ENCODE data around the gene ZNF423.

ZNF423 gene

DNA sequence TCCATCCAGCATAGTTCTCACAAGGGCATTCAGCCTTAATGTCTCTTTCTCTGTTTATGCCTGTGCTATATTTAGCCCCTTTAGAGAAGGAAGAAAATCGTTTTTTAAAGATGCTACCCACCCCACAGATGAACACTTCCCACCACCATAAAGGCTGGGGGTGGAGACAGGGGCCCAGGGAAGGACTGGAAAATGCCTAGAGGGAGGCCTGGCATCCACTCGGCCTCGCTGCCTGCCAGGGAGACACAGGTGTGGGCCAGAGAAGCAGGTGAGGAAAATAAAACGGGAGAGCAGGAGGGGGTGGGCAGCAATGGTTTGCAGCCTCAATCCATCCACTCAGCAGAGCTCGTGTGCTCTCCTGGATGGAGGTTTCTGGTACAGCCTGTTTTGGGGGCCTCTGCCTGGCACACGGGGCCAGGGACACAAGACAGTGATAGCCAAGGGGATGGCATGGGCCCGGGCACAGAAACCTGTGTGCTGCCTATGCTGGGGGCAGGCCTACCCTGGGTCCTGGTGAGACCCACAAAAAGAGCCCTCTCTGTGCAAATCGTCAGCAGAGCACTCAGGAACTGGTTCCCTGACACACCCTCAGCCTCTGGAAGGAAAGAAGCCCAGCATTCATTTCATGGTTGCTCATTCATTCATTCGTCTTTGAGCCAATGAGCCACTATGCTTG is 360.9 kb downstream of the ZNF423 start:
- H3K4me3 ChIP-seq (ENCODE audit: low read depth, low read length) = no peak overlapping the region
- TF ChIP-seq, protein P1, sequence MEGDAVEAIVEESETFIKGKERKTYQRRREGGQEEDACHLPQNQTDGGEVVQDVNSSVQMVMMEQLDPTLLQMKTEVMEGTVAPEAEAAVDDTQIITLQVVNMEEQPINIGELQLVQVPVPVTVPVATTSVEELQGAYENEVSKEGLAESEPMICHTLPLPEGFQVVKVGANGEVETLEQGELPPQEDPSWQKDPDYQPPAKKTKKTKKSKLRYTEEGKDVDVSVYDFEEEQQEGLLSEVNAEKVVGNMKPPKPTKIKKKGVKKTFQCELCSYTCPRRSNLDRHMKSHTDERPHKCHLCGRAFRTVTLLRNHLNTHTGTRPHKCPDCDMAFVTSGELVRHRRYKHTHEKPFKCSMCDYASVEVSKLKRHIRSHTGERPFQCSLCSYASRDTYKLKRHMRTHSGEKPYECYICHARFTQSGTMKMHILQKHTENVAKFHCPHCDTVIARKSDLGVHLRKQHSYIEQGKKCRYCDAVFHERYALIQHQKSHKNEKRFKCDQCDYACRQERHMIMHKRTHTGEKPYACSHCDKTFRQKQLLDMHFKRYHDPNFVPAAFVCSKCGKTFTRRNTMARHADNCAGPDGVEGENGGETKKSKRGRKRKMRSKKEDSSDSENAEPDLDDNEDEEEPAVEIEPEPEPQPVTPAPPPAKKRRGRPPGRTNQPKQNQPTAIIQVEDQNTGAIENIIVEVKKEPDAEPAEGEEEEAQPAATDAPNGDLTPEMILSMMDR (IDR thresholded peaks at IDR 0.05; ENCODE audit: insufficient read depth, low read depth, low read length, missing control alignments) = no peak
- DNase-seq (ENCODE audit: low read depth) = no peak

DNA sequence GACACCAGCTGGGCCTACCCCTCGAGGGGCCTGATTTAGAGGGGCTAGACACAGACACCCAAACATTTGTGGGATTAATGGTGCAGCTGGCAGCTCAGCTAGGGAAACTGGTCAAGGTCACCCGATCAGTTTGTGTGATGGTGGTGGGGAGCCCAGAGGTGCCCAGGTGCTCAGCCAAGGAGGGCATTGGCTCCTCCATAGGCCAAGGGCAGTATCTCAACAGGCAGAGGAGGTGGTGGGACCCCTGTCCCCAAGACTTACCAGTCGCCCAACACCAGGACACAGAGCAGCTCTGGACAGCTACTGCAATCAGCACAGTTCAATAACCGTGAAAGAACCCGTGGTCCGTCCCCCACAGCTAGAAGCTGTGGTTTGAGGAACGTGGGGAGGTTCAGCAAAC is 361.4 kb downstream of the ZNF423 start:
- DNase-seq (ENCODE audit: low read depth) = no peak
- TF ChIP-seq, protein P1 (IDR thresholded peaks at IDR 0.05; ENCODE audit: insufficient read depth, low read depth, low read length, missing control alignments) = no peak
- H3K4me3 ChIP-seq (ENCODE audit: low read depth, low read length) = no peak overlapping the region

DNA sequence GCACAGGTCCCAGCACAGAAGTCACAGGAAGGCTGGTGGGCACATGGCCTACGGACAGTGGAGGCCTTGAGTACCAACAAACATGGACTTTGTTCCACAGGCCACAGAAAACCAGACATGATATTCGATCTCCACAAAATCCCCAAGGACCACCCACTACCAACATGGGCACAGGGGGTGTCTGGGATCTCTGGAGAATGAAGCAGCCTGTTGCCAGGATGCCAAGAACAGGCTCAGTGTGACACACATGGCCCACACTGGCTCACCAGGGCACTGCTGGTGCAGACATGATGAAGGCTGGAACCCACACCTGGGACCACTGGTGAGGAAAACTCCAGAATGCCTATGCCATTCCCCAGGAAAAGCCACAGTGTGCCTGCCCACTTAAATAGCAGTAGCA is 362.1 kb downstream of the ZNF423 start:
- H3K4me3 ChIP-seq (ENCODE audit: low read depth, low read length) = no peak overlapping the region
- TF ChIP-seq, protein P1 (IDR thresholded peaks at IDR 0.05; ENCODE audit: insufficient read depth, low read depth, low read length, missing control alignments) = no peak
- DNase-seq (ENCODE audit: low read depth) = no peak

- no peak overlapping the region for H3K4me3 ChIP-seq (ENCODE audit: low read depth, low read length)
- no peak for DNase-seq (ENCODE audit: low read depth)
- TF ChIP-seq, protein P1 (IDR thresholded peaks at IDR 0.05; ENCODE audit: insufficient read depth, low read depth, low read length, missing control alignments) = no peak
These were observed 362.9 kb downstream of the ZNF423 start for GRCh38 chr16:49492896-49493626.

GRCh38 chr16:49491771-49492761 is 363.8 kb downstream of the ZNF423 start:
- H3K4me3 ChIP-seq (ENCODE audit: low read depth, low read length) = no peak overlapping the region
- TF ChIP-seq, protein P1 (IDR thresholded peaks at IDR 0.05; ENCODE audit: insufficient read depth, low read depth, low read length, missing control alignments) = peak; percentile 84
- peak; percentile 40 for DNase-seq (ENCODE audit: low read depth)

DNA sequence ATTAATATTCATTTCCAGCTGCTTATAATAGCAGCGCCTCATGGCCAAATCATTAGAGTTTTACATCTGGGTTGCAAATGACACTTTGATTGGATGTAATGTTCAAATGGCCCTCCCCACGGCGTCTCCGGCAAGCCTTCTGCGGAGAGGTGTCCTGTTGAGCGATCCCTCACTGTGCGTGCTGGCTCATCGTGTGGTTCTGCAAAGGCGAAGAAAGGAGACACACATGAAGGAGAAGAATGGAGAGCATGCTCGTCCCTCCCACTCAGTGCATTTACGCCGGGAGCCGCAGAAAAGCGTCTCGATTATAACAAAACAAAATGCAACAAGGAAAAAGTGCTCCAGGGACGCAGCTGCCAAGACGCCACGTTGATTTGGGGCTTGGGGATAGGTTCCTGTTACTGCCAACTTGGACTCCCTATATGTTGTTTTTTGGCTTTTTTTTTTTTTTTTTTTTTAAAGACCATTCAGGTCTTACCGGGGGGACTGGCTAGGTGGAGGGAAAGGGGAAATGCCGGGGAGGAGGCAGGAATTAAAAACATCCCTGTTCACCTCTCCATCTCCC is 364.7 kb downstream of the ZNF423 start:
- TF ChIP-seq, protein P1 (IDR thresholded peaks at IDR 0.05; ENCODE audit: insufficient read depth, low read depth, low read length, missing control alignments) = no peak
- no peak overlapping the region for H3K4me3 ChIP-seq (ENCODE audit: low read depth, low read length)
- no peak for DNase-seq (ENCODE audit: low read depth)
